Medulla oblongata (tissue), 1 donor: ENCODE measurements around the gene CBARP.

Experiments
- DNase-seq: peaks from one replicate; pipeline ENCODE4 v3.0.0-alpha.2; 2015; ENCODE audit errors: extremely low spot score

The CBARP gene

GRCh38 chr19:1275260-1275975 is 37.6 kb upstream of the CBARP start, which contains the start of gene FAM174C:
TSS of gene FAM174C (plus strand) at chr19:1275530. CDS start at chr19:1275550, 20 bp downstream.
- DNase-seq = peak; percentile 95

- no peak for DNase-seq
These were observed 37.1 kb upstream of the CBARP start for GRCh38 chr19:1274852-1275259.

GRCh38 chr19:1274081-1274851 is 36.5 kb upstream of the CBARP start:
- no peak for DNase-seq

- no peak for DNase-seq
These were observed 35.6 kb upstream of the CBARP start for GRCh38 chr19:1273263-1274041.

- DNase-seq = no peak
These were observed 34.8 kb upstream of the CBARP start for GRCh38 chr19:1272423-1273262.

- no peak for DNase-seq
These were observed 34.0 kb upstream of the CBARP start for GRCh38 chr19:1271528-1272422.

- no peak for DNase-seq
These were observed 33.2 kb upstream of the CBARP start for GRCh38 chr19:1270854-1271527.

- no peak for DNase-seq
These were observed 32.5 kb upstream of the CBARP start for GRCh38 chr19:1270213-1270853.

GRCh38 chr19:1269478-1270212 is 31.8 kb upstream of the CBARP start:
- peak; percentile 89 for DNase-seq

GRCh38 chr19:1269065-1269477 is 31.3 kb upstream of the CBARP start, which contains the start of gene CIRBP:
TSS of gene CIRBP (plus strand) at chr19:1269332. CDS start at chr19:1270934, 1,602 bp downstream.
- peak; percentile 99 for DNase-seq

GRCh38 chr19:1268226-1269064 is 30.6 kb upstream of the CBARP start:
- no peak for DNase-seq

- DNase-seq = no peak
These were observed 29.8 kb upstream of the CBARP start for GRCh38 chr19:1267477-1268225.

- no peak for DNase-seq
These were observed 29.2 kb upstream of the CBARP start for GRCh38 chr19:1266916-1267476.

- DNase-seq = peak; percentile 73
These were observed 28.5 kb upstream of the CBARP start for GRCh38 chr19:1266129-1266915.

GRCh38 chr19:1265615-1266128 is 27.9 kb upstream of the CBARP start:
- DNase-seq = no peak
